Measurements from ENCODE around the gene KCNJ5.

DNA sequence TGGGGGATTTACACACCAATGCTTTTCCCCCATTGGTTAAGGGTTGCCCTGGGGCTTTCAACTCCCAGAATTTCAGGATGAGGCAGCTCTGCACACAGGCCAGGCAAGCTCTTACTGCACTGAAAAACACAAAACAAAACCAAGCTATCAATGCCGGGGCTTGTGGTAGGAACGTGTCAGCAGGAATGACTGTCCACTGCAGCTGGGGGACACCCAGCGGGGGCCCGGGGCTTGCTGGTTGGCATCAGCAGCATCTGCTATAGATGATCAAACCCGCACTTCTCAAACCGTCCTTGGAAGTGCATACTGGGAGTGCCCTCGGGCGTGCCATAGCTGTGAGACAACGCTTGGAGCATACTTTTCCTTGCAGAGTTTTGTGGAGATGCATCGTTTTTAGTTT is 43.8 kb downstream of the KCNJ5 start:
- TF ChIP-seq POLR2A (IDR thresholded peaks at IDR 0.05) = no peak
- TF ChIP-seq CTCF (IDR thresholded peaks at IDR 0.05) = no peak

Measured in vagina (tissue), 2 donors.